K562 (cell line): ENCODE results near the gene MYLK4. TPM values are rescaled to one million over a fixed set of nuclear protein-coding genes. Genes with fewer than 3 reads are reported as not detected.

Experiments
- ATAC-seq: fragments of 200-7000 bp; cut with Tn5 transposase; 3 replicates; pipeline ENCODE4 v1.9.1; 2020; ENCODE audit warnings: moderate library complexity
- BruUV-seq: library from RNA; stranded (reverse); fragments of 400-500 nt; replicated peaks from 2 replicates; lab custom pipeline; 2021; lab: Mats Ljungman, UMichigan
- CTCF ChIA-PET: fragments of 300-600 bp; formaldehyde crosslinking; extraction: SDS; loops from one replicate; lab custom pipeline; 2021; ENCODE audit warnings: low intra/inter-chr PET ratio; lab: Yijun Ruan, JAX
- POLR2A ChIA-PET: fragments of 300-600, 350-650 bp; sonication (Branson Sonifier 250); formaldehyde crosslinking; extraction: SDS; loops from one replicate; lab custom pipeline; 2021; ENCODE audit warnings: antibody characterized with exemption, inconsistent platforms; lab: Yijun Ruan, JAX
- DNase-seq, 4 experiments: peaks; one replicate each; pipeline versions ENCODE4 v3.0.0 to v3.0.0-alpha.2; 2011 to 2018; ENCODE audit warnings: low spot score in 3 of 4, mixed read lengths in 3 of 4; ENCODE audit errors: extremely low read depth in 1 of 4
- FAIRE-seq: peaks from 2 replicates; lab custom pipeline; 2011; peaks lifted over from hg19 to GRCh38; lab: Jason Lieb, UNC
- H2AFZ ChIP-seq: 2 replicates; pipeline ENCODE4 v1.6.0; 2011; ENCODE audit warnings: low read depth, low read length, control low read depth, inconsistent platforms
- H3K27ac ChIP-seq: fragments of 200-600 bp; 3 replicates; pipeline ENCODE4 v1.8.0; 2011; ENCODE audit warnings: low read depth, mild to moderate bottlenecking, control low read depth, inconsistent platforms, low read length, moderate library complexity, mixed read lengths; ENCODE audit errors: extremely low read depth
- H3K27me3 ChIP-seq, 2 experiments: fragments of 300-600 bp in 1 of 2; 2 replicates in 1 of 2; 3 replicates in 1 of 2; pipeline versions ENCODE4 v1.6.0 to v1.8.0; 2011; ENCODE audit warnings: inconsistent platforms in 2 of 2, low read length in 2 of 2, mild to moderate bottlenecking in 1 of 2, mixed read lengths in 1 of 2, moderate library complexity in 1 of 2; ENCODE audit not compliant: control insufficient read depth in 2 of 2, insufficient read depth in 2 of 2
- H3K36me3 ChIP-seq: fragments of 300-600 bp; 3 replicates; pipeline ENCODE4 v1.8.0; 2011; ENCODE audit warnings: mild to moderate bottlenecking, low read length, inconsistent platforms; ENCODE audit not compliant: control insufficient read depth, insufficient read depth
- H3K4me1 ChIP-seq, 2 experiments: fragments of 200-600 bp in 1 of 2; replicated peaks in 1 of 2; 2 replicates in 1 of 2; 3 replicates in 1 of 2; pipeline versions ENCODE4 v1.5.1 to v1.8.0; 2011; ENCODE audit warnings: inconsistent platforms in 2 of 2, low read length in 2 of 2, mild to moderate bottlenecking in 1 of 2, mixed read lengths in 1 of 2, moderate library complexity in 1 of 2; ENCODE audit not compliant: control insufficient read depth in 2 of 2, insufficient read depth in 2 of 2
- H3K4me2 ChIP-seq: 2 replicates; pipeline ENCODE4 v1.6.1; 2011; ENCODE audit warnings: low read length, control low read depth, inconsistent platforms, mixed read lengths; ENCODE audit not compliant: insufficient read depth
- H3K4me3 ChIP-seq: fragments of 200-600 bp; sonication (generic), shearing (Covaris generic); 2 replicates; pipeline ENCODE4 v1.5.1; 2016; ENCODE audit warnings: control low read depth, inconsistent platforms
- H3K79me2 ChIP-seq: fragments of 200-600 bp; 3 replicates; pipeline ENCODE4 v1.8.0; 2011; ENCODE audit warnings: low read length, inconsistent platforms; ENCODE audit not compliant: control insufficient read depth, insufficient read depth
- H3K9ac ChIP-seq, 2 experiments: 2 replicates each; pipeline versions ENCODE4 v1.6.0 to v1.6.1; 2011; ENCODE audit warnings: low read depth in 2 of 2, low read length in 2 of 2, control low read depth in 1 of 2, inconsistent platforms in 1 of 2, mild to moderate bottlenecking in 1 of 2, mixed read lengths in 1 of 2; ENCODE audit not compliant: insufficient read depth in 1 of 2
- H3K9me1 ChIP-seq: one replicate; pipeline ENCODE4 v1.6.0; 2011; ENCODE audit warnings: inconsistent platforms, mild to moderate bottlenecking, low read length, moderate library complexity; ENCODE audit not compliant: control insufficient read depth, insufficient read depth
- H3K9me3 ChIP-seq: replicated peaks from 2 replicates; pipeline ENCODE4 v1.5.1; 2011; ENCODE audit warnings: low read depth, low read length, inconsistent platforms; ENCODE audit not compliant: control insufficient read depth, insufficient read depth
- H4K20me1 ChIP-seq: replicated peaks from 2 replicates; pipeline ENCODE4 v1.6.1; 2011; ENCODE audit warnings: low read length, inconsistent platforms, mixed read lengths; ENCODE audit not compliant: control insufficient read depth, insufficient read depth
- KAT8 ChIP-seq: fragments of 450-650 bp; IDR thresholded peaks from 2 replicates; pipeline ENCODE4 v1.6.1; 2016; ENCODE audit warnings: low read depth, mild to moderate bottlenecking
- WGBS: fragments of 100-300 bp; shearing (Covaris generic); methylation state at CpG from one replicate; pipeline ENCODE4 v1.1.6; 2016; ENCODE audit warnings: low coverage, mixed read lengths; ENCODE audit not compliant: insufficient coverage; ENCODE audit errors: missing lambda C conversion rate; 5-methylcytosine and 5-hydroxymethylcytosine counted together
- in situ Hi-C: fragments of 300-500 bp; cut with MboI; formaldehyde crosslinking; loops from 4 replicates; pipeline ENCODE4 v1.15.0; 2018; ENCODE audit warnings: inconsistent platforms, mixed read lengths
- intact Hi-C: fragments of 100-400 bp; cut with micrococcal nuclease; formaldehyde crosslinking; loops from 2 replicates; pipeline ENCODE4 v1.14.2; 2022
- polyA plus RNA-seq, 8 experiments: library from polyadenylated mRNA; depleted of rRNA in 4 of 8; stranded (reverse) in 5 of 8; unstranded in 3 of 8; fragments of >200 nt; fragmentation: Nextera tagmentation in 2 of 8; fragmentation: Illumina TruSeq in 1 of 8; extraction: Ambion mirVana in 2 of 8; extraction: Trizol in 1 of 8; gene quantifications; 2 replicates each; pipeline versions ENCODE4 v1.2.1 to v1.2.3, GENCODE V29; 2011 to 2014; ENCODE audit warnings: inconsistent platforms in 1 of 8, missing spikeins in 1 of 8
- total RNA-seq, 7 experiments: library from RNA; depleted of rRNA in 6 of 7; stranded (reverse); fragments of >200 nt in 6 of 7; fragmentation: Illumina TruSeq in 2 of 7; extraction: Trizol in 2 of 7; gene quantifications; 2 replicates each; pipeline versions ENCODE4 v1.2.1 to v1.2.3, GENCODE V29; 2011 to 2021; ENCODE audit warnings: low replicate concordance in 1 of 7
- TF ChIP-seq, protein P1 (sequence below): sonication (generic); formaldehyde crosslinking; IDR thresholded peaks from 2 replicates; pipeline ENCODE4 v1.5.0; 2020; ENCODE audit warnings: missing genetic modification reagents

MYLK4 gene
- total and polyA plus RNA-seq, 9 of the 15 experiments (the other 6 are each of a cell fraction or from before 2014, with no cell fraction given) = 0.01 to 0.15 (median 0.06) TPM

DNA sequence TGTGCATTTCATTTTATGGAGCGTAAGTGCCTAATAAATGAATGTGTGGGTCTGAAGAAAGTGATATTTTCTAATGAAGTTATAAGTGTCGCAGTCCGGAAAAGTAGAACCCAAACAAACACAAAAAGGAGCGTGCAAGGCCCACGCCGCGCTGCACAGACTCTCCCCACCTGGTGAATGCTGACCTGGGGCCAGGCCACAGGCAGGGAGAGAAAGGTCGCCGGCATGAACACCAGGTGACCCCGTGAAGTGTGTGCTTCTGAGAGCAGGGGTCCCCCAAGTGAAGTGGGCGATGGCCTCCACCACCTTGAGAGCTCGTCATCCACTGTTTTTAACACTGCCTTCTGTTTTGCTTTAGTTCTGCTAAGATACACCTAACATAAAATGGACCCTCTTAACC, 114.8 kb downstream of the MYLK4 start:
- Histone ChIP-seq H3K9ac (no peak overlapping the region), H3K27me3 (peaks cover 54 to 87% of the 10 kb centered on the region in 2 experiments; a peak in 4 of 5 replicates), H3K4me3 (no peak overlapping the region), H3K4me1 (peaks cover 0 to 8% of the 10 kb centered on the region in 2 experiments; a peak in 2 of 5 replicates), H3K36me3 (no peaks in the 10 kb centered on the region)
- no peak for DNase-seq
- intact Hi-C loops (loop anchor here (2.0 to 10.0 kb wide), 3 partner anchors 281 to 1039 kb away; no protein-coding TSS in a partner anchor), in situ Hi-C loops (no loop called here)
- ATAC-seq = no peak
- BruUV-seq = no TSS peak
- CTCF ChIA-PET = no interaction called here
- TF ChIP-seq KAT8 = no peak
- TF ChIP-seq, protein P1, sequence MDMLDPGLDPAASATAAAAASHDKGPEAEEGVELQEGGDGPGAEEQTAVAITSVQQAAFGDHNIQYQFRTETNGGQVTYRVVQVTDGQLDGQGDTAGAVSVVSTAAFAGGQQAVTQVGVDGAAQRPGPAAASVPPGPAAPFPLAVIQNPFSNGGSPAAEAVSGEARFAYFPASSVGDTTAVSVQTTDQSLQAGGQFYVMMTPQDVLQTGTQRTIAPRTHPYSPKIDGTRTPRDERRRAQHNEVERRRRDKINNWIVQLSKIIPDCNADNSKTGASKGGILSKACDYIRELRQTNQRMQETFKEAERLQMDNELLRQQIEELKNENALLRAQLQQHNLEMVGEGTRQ (CRISPR knock-in tag) = no peak
- TF ChIP-seq, all 486 proteins: peak for 0
- H3K9me3 ChIP-seq = no peaks in the 10 kb centered on the region
- no peak overlapping the region for H3K4me2 ChIP-seq
- H3K79me2 ChIP-seq = no peaks in the 10 kb centered on the region
- FAIRE-seq = no peak
- 30% methylated on average over 12 of the region's 12 CpGs for WGBS
- H3K9me1 ChIP-seq = no peaks in the 10 kb centered on the region
- H4K20me1 ChIP-seq = no peaks in the 10 kb centered on the region
- H2AFZ ChIP-seq = no peak overlapping the region
- no peak overlapping the region for H3K27ac ChIP-seq
- POLR2A ChIA-PET = interaction anchor here (0.7 kb wide), 2 partner anchors 18 to 551 kb away, joined by 3 read pairs; no protein-coding TSS in a partner anchor
